Keratinocyte (primary cell): Measurements from ENCODE around the gene CHST14. TPM values are rescaled to one million over a fixed set of nuclear protein-coding genes. Genes with fewer than 3 reads are reported as not detected.

ENCODE experiments used
- DNase-seq: peaks from one replicate; pipeline ENCODE4 v3.0.0-alpha.2; 2011; ENCODE audit warnings: low read depth, missing footprints, low spot score
- FAIRE-seq: peaks from 2 replicates; lab custom pipeline; 2011; peaks lifted over from hg19 to GRCh38; lab: Jason Lieb, UNC
- H2AFZ ChIP-seq: 2 replicates; pipeline ENCODE4 v1.6.0; 2012; ENCODE audit warnings: low read length, control low read depth, inconsistent platforms; ENCODE audit not compliant: control insufficient read depth
- H3K27ac ChIP-seq: 2 replicates; pipeline ENCODE4 v1.5.1; 2011; ENCODE audit warnings: low read length; ENCODE audit not compliant: control insufficient read depth, insufficient read depth
- H3K27me3 ChIP-seq: 3 replicates; pipeline ENCODE4 v1.6.0; 2011; ENCODE audit warnings: low read length; ENCODE audit not compliant: control insufficient read depth, insufficient read depth; ENCODE audit errors: extremely low read depth
- H3K36me3 ChIP-seq, 2 experiments: 2 replicates in 1 of 2; 3 replicates in 1 of 2; pipeline ENCODE4 v1.5.1; 2011; ENCODE audit warnings: low read length in 2 of 2, mild to moderate bottlenecking in 1 of 2; ENCODE audit not compliant: control insufficient read depth in 2 of 2, insufficient read depth in 2 of 2; ENCODE audit errors: extremely low read depth in 1 of 2
- H3K4me1 ChIP-seq: 3 replicates; pipeline ENCODE4 v1.5.1; 2011; ENCODE audit warnings: low read length; ENCODE audit not compliant: control insufficient read depth, insufficient read depth; ENCODE audit errors: extremely low read depth
- H3K4me2 ChIP-seq: 3 replicates; pipeline ENCODE4 v1.6.0; 2011; ENCODE audit warnings: low read depth, low read length; ENCODE audit not compliant: control insufficient read depth, insufficient read depth; ENCODE audit errors: extremely low read depth
- H3K4me3 ChIP-seq, 3 experiments: fragments of 200-600 bp in 1 of 3; sonication (generic) in 1 of 3; 2 replicates in 2 of 3; 3 replicates in 1 of 3; pipeline ENCODE4 v1.5.1; 2011 to 2016; ENCODE audit warnings: low read length in 3 of 3, mild to moderate bottlenecking in 3 of 3, control low read depth in 2 of 3, inconsistent platforms in 1 of 3, low read depth in 1 of 3, mixed read lengths in 1 of 3, mixed run types in 1 of 3, moderate library complexity in 1 of 3; ENCODE audit not compliant: control insufficient read depth in 2 of 3, insufficient read depth in 2 of 3; ENCODE audit errors: extremely low read depth in 1 of 3
- H3K79me2 ChIP-seq: 2 replicates; pipeline ENCODE4 v1.6.0; 2012; ENCODE audit warnings: low read length; ENCODE audit not compliant: control insufficient read depth, insufficient read depth
- H3K9ac ChIP-seq: 3 replicates; pipeline ENCODE4 v1.6.0; 2011; ENCODE audit warnings: low read length; ENCODE audit not compliant: control insufficient read depth, insufficient read depth; ENCODE audit errors: extremely low read depth
- H3K9me1 ChIP-seq: 3 replicates; pipeline ENCODE4 v1.6.0; 2011; ENCODE audit warnings: low read length; ENCODE audit not compliant: control insufficient read depth, insufficient read depth; ENCODE audit errors: extremely low read depth
- H3K9me3 ChIP-seq: 2 replicates; pipeline ENCODE4 v1.5.1; 2012; ENCODE audit warnings: low read depth, low read length; ENCODE audit not compliant: control insufficient read depth
- H4K20me1 ChIP-seq: 3 replicates; pipeline ENCODE4 v1.6.0; 2011; ENCODE audit warnings: low read length; ENCODE audit not compliant: control insufficient read depth, insufficient read depth; ENCODE audit errors: extremely low read depth
- CTCF ChIP-seq, 3 experiments: IDR thresholded peaks in 1 of 3; conservative IDR thresholded peaks in 1 of 3; optimal IDR thresholded peaks in 1 of 3; 2 replicates in 2 of 3; 3 replicates in 1 of 3; pipeline versions ENCODE3 to v1.5.1; 2011; ENCODE audit warnings: low read length in 3 of 3, mild to moderate bottlenecking in 3 of 3, moderate library complexity in 2 of 3, control low read depth in 1 of 3, inconsistent platforms in 1 of 3; ENCODE audit not compliant: insufficient read depth in 2 of 3; ENCODE audit errors: extremely low read depth in 1 of 3
- EZH2 ChIP-seq: IDR thresholded peaks from one replicate; pipeline ENCODE4 v1.6.1; 2012; ENCODE audit warnings: inconsistent platforms, mild to moderate bottlenecking, low read length, moderate library complexity
- dilution Hi-C: fragments of 300-500 bp; cut with MboI; formaldehyde crosslinking; loops from one replicate; pipeline ENCODE4 v1.7.0; 2020; ENCODE audit warnings: low sequenced_read_pairs; ENCODE audit not compliant: extremely low pct_ligation_motif_present
- polyA plus RNA-seq, 5 experiments: library from polyadenylated mRNA; depleted of rRNA in 3 of 5; stranded (reverse) in 3 of 5; stranded (forward) in 1 of 5; unstranded in 1 of 5; fragments of >200 nt; gene quantifications; 1 replicate in 1 of 5; 2 replicates in 3 of 5; 3 replicates in 1 of 5; pipeline versions ENCODE4 v1.2.1 to v1.2.3, GENCODE V29; 2011 to 2012; ENCODE audit warnings: missing spikeins in 2 of 5, low read depth in 1 of 5, low replicate concordance in 1 of 5

CHST14 gene
- polyA plus RNA-seq, 1 donor (not counting 4 experiments of a cell fraction or from before 2014, with no cell fraction given), result 1.5 TPM

- TF ChIP-seq EZH2 (no peak), CTCF (optimal IDR thresholded peaks at IDR 0.05 in 1 of 3, IDR thresholded peaks at IDR 0.05 in 1 of 3, conservative IDR thresholded peaks at IDR 0.05 in 1 of 3; ENCODE audit: extremely low read depth in 1 of 3, insufficient read depth in 2 of 3, low read length in 3 of 3) (no peak)
- no peak overlapping the region for H3K4me3 ChIP-seq
- peaks cover 1% of the 10 kb centered on the region for H3K9me1 ChIP-seq
- dilution Hi-C loops, result no loop called here
- no peak overlapping the region for H3K4me2 ChIP-seq
- peaks cover 11% of the 10 kb centered on the region for H3K4me1 ChIP-seq
- DNase-seq (no peak), FAIRE-seq (peak; percentile 68)
- no peak overlapping the region for H3K9ac ChIP-seq
- H3K9me3 ChIP-seq, result no peaks in the 10 kb centered on the region
- H2AFZ ChIP-seq, result no peak overlapping the region
- peaks cover 0 to 4% of the 10 kb centered on the region in 2 experiments for H3K36me3 ChIP-seq
- no peaks in the 10 kb centered on the region for H3K27me3 ChIP-seq
- H4K20me1 ChIP-seq, result peaks cover 4% of the 10 kb centered on the region
- no peak overlapping the region for H3K27ac ChIP-seq
- H3K79me2 ChIP-seq, result peaks cover 57% of the 10 kb centered on the region
Measured at GRCh38 chr15:40449275-40449674, 21.5 kb upstream of the CHST14 start.

- no peak overlapping the region for H2AFZ ChIP-seq
- peaks cover 57% of the 10 kb centered on the region for H3K79me2 ChIP-seq
- FAIRE-seq (no peak), DNase-seq (no peak)
- TF ChIP-seq CTCF (optimal IDR thresholded peaks at IDR 0.05 in 1 of 3, IDR thresholded peaks at IDR 0.05 in 1 of 3, conservative IDR thresholded peaks at IDR 0.05 in 1 of 3; ENCODE audit: extremely low read depth in 1 of 3, insufficient read depth in 2 of 3, low read length in 3 of 3) (no peak), EZH2 (no peak)
- H3K9me3 ChIP-seq, result no peaks in the 10 kb centered on the region
- H4K20me1 ChIP-seq, result peaks cover 9% of the 10 kb centered on the region
- H3K4me2 ChIP-seq, result no peak overlapping the region
- H3K4me3 ChIP-seq, result no peak overlapping the region
- H3K9me1 ChIP-seq, result peaks cover 6% of the 10 kb centered on the region
- H3K36me3 ChIP-seq, result peaks cover 0 to 4% of the 10 kb centered on the region in 2 experiments
- dilution Hi-C loops, result no loop called here
- no peaks in the 10 kb centered on the region for H3K27me3 ChIP-seq
- H3K27ac ChIP-seq, result no peak overlapping the region
- peaks cover 19% of the 10 kb centered on the region for H3K4me1 ChIP-seq
- H3K9ac ChIP-seq, result no peak overlapping the region
Measured at GRCh38 chr15:40450047-40450446, 20.7 kb upstream of the CHST14 start.
